ENCODE data around the gene PNLIPRP3. TPM values are rescaled to one million over a fixed set of nuclear protein-coding genes. Genes with fewer than 3 reads are reported as not detected.

PNLIPRP3 gene
- total RNA-seq, 4 donors from 2014 or later, result 0.79 TPM; not detected in 3

DNA sequence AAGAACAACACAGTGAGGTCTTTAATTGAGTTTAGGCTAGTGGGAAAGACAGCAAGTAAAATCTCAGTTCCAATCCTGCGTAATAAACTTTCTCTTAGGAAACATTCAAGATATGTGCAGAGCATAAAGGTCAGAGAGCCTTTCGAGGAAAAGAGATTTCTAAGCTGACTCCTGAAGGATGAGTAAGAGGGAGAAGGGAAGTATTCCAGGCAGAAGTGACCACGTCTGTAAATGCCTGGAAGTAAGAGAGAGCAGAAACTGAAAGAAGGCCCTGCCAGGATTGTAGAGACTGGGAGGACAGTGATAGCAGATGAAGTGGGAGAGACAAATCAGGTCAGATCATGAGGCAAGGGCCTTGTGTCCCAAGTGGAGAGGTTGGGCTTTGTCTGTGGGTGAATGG is 41.8 kb downstream of the PNLIPRP3 start:
- H3K27ac ChIP-seq, result no peak overlapping the region
- 51 to 56% methylated on average over 2 to 3 of the region's 3 CpGs for WGBS, 2 donors (ENCODE audit: low coverage in 1 of 2)
- H3K4me1 ChIP-seq, result no peaks in the 10 kb centered on the region
- H3K4me3 ChIP-seq, result no peak overlapping the region
- in situ Hi-C loops (cut with MboI; ENCODE audit: low pct_ligation_motif_present in 1 of 4, low pct_unique_long_range_greater_than_20kb in 1 of 4, low sequenced_read_pairs in 3 of 4), result no loop called here
- H3K9me3 ChIP-seq, result no peaks in the 10 kb centered on the region
- no peak for DNase-seq
- TF ChIP-seq, protein P1, sequence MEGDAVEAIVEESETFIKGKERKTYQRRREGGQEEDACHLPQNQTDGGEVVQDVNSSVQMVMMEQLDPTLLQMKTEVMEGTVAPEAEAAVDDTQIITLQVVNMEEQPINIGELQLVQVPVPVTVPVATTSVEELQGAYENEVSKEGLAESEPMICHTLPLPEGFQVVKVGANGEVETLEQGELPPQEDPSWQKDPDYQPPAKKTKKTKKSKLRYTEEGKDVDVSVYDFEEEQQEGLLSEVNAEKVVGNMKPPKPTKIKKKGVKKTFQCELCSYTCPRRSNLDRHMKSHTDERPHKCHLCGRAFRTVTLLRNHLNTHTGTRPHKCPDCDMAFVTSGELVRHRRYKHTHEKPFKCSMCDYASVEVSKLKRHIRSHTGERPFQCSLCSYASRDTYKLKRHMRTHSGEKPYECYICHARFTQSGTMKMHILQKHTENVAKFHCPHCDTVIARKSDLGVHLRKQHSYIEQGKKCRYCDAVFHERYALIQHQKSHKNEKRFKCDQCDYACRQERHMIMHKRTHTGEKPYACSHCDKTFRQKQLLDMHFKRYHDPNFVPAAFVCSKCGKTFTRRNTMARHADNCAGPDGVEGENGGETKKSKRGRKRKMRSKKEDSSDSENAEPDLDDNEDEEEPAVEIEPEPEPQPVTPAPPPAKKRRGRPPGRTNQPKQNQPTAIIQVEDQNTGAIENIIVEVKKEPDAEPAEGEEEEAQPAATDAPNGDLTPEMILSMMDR (IDR thresholded peaks at IDR 0.05), result no peak
- no peak for TF ChIP-seq EP300 (IDR thresholded peaks at IDR 0.05; ENCODE audit: low read depth)
- TF ChIP-seq POLR2AphosphoS5 (IDR thresholded peaks at IDR 0.05), result no peak
- TF ChIP-seq POLR2A (IDR thresholded peaks at IDR 0.05), result no peak
- no peaks in the 10 kb centered on the region for H3K36me3 ChIP-seq
- intact Hi-C loops (cut with DNase I; ENCODE audit: low total_unique reads), result no loop called here
- no peaks in the 10 kb centered on the region for H3K27me3 ChIP-seq

GRCh38 chr10:116470071-116470470 is 42.4 kb downstream of the PNLIPRP3 start:
- WGBS, 2 donors (ENCODE audit: low coverage in 1 of 2), result 69 to 88% methylated on average over 4 of the region's 4 CpGs
- intact Hi-C loops (cut with DNase I; ENCODE audit: low total_unique reads), result no loop called here
- in situ Hi-C loops (cut with MboI; ENCODE audit: low pct_ligation_motif_present in 1 of 4, low pct_unique_long_range_greater_than_20kb in 1 of 4, low sequenced_read_pairs in 3 of 4), result no loop called here
- Histone ChIP-seq H3K9me3 (no peaks in the 10 kb centered on the region), H3K36me3 (no peaks in the 10 kb centered on the region), H3K4me1 (no peaks in the 10 kb centered on the region), H3K4me3 (no peak overlapping the region), H3K27me3 (no peaks in the 10 kb centered on the region), H3K27ac (no peak overlapping the region)
- TF ChIP-seq POLR2AphosphoS5 (IDR thresholded peaks at IDR 0.05), result no peak
- no peak for TF ChIP-seq POLR2A (IDR thresholded peaks at IDR 0.05)
- TF ChIP-seq, protein P1 (IDR thresholded peaks at IDR 0.05), result no peak
- no peak for TF ChIP-seq EP300 (IDR thresholded peaks at IDR 0.05; ENCODE audit: low read depth)
- DNase-seq, result no peak

- Histone ChIP-seq H3K27ac (no peak overlapping the region), H3K36me3 (no peaks in the 10 kb centered on the region), H3K9me3 (no peaks in the 10 kb centered on the region), H3K4me1 (no peaks in the 10 kb centered on the region), H3K27me3 (no peaks in the 10 kb centered on the region), H3K4me3 (no peak overlapping the region)
- WGBS, 2 donors (ENCODE audit: low coverage in 1 of 2), result 62 to 69% methylated on average over 6 of the region's 6 CpGs
- no peak for TF ChIP-seq POLR2A (IDR thresholded peaks at IDR 0.05)
- TF ChIP-seq, protein P1 (IDR thresholded peaks at IDR 0.05), result peak in 3 of 5 experiments; percentile 28 to 34 (median 31)
- in situ Hi-C loops (cut with MboI; ENCODE audit: low pct_ligation_motif_present in 1 of 4, low pct_unique_long_range_greater_than_20kb in 1 of 4, low sequenced_read_pairs in 3 of 4) (no loop called here), intact Hi-C loops (cut with DNase I; ENCODE audit: low total_unique reads) (no loop called here)
- DNase-seq, result peak; percentile 42
Observed at GRCh38 chr10:116470768-116471415, 43.2 kb downstream of the PNLIPRP3 start.

GRCh38 chr10:116472891-116473290 is 45.2 kb downstream of the PNLIPRP3 start:
- no peaks in the 10 kb centered on the region for H3K27me3 ChIP-seq
- no peak overlapping the region for H3K4me3 ChIP-seq
- WGBS, 2 donors (ENCODE audit: low coverage in 1 of 2), result 40 to 48% methylated on average over 1 to 4 of the region's 4 CpGs
- H3K4me1 ChIP-seq, result no peaks in the 10 kb centered on the region
- DNase-seq, result no peak
- no peak for TF ChIP-seq POLR2AphosphoS5 (IDR thresholded peaks at IDR 0.05)
- no peak for TF ChIP-seq POLR2A (IDR thresholded peaks at IDR 0.05)
- no peak for TF ChIP-seq EP300 (IDR thresholded peaks at IDR 0.05; ENCODE audit: low read depth)
- TF ChIP-seq, protein P1 (IDR thresholded peaks at IDR 0.05), result no peak
- H3K36me3 ChIP-seq, result no peaks in the 10 kb centered on the region
- intact Hi-C loops (cut with DNase I; ENCODE audit: low total_unique reads), result no loop called here
- in situ Hi-C loops (cut with MboI; ENCODE audit: low pct_ligation_motif_present in 1 of 4, low pct_unique_long_range_greater_than_20kb in 1 of 4, low sequenced_read_pairs in 3 of 4), result no loop called here
- no peak overlapping the region for H3K27ac ChIP-seq
- H3K9me3 ChIP-seq, result no peaks in the 10 kb centered on the region

All from transverse colon (tissue), 4 donors.